Ovary (tissue), 3 donors: ENCODE results near the gene TBX19.

Experiments used
- CTCF ChIP-seq, 3 donors: fragments of 450-650 bp in 2 of 3; fragments of 200-600 bp in 1 of 3; IDR thresholded peaks; one replicate each; pipeline versions ENCODE4 v1.5.1 to v1.8.0; 2016 to 2022; ENCODE audit warnings: antibody characterized with exemption in 3 of 3, mild to moderate bottlenecking in 1 of 3
- POLR2A ChIP-seq: fragments of 450-650 bp; IDR thresholded peaks from one replicate; pipeline ENCODE4 v1.6.1; 2017; ENCODE audit warnings: antibody characterized with exemption, mild to moderate bottlenecking, moderate library complexity
- donor health status: DM: no; HTN: no; CAD: no.

GRCh38 chr1:168361252-168361651 lies 80.6 kb downstream of the TBX19 start:
- TF ChIP-seq CTCF (IDR thresholded peaks at IDR 0.05) (no peak), POLR2A (no peak)
